Smooth muscle cell (in vitro differentiated cells): ENCODE measurements around the gene RCOR1. TPM values are rescaled to one million over a fixed set of nuclear protein-coding genes. Genes with fewer than 3 reads are reported as not detected.

ENCODE experiments used
- DNase-seq: peaks from one replicate; lab custom pipeline; 2025; ENCODE audit not compliant: unreplicated experiment; lab: John Stamatoyannopoulos, UW
- H2AFZ ChIP-seq: fragments of 200-600 bp; sonication (generic); 2 replicates; pipeline ENCODE4 v1.6.0; 2016; ENCODE audit warnings: antibody characterized with exemption, low read depth, mild to moderate bottlenecking
- H3F3A ChIP-seq: fragments of 200-600 bp; sonication (generic); 2 replicates; pipeline ENCODE4 v1.6.0; 2017; ENCODE audit warnings: antibody characterized with exemption, low read depth
- H3K27ac ChIP-seq: fragments of 200-600 bp; sonication (generic); 2 replicates; pipeline ENCODE4 v1.5.1; 2016; ENCODE audit warnings: low read depth, mild to moderate bottlenecking
- H3K27me3 ChIP-seq: fragments of 200-600 bp; sonication (generic); 2 replicates; pipeline ENCODE4 v1.6.1; 2016; ENCODE audit warnings: low read depth, mild to moderate bottlenecking
- H3K36me3 ChIP-seq: fragments of 200-600 bp; sonication (generic); 2 replicates; pipeline ENCODE4 v1.5.1; 2016; ENCODE audit warnings: low read depth
- H3K4me1 ChIP-seq: fragments of 200-600 bp; sonication (generic); 2 replicates; pipeline ENCODE4 v1.5.1; 2016; ENCODE audit warnings: low read depth
- H3K4me2 ChIP-seq: fragments of 200-600 bp; sonication (generic); 2 replicates; pipeline ENCODE4 v1.6.0; 2016; ENCODE audit warnings: mild to moderate bottlenecking
- H3K4me3 ChIP-seq: fragments of 200-600 bp; sonication (generic); 2 replicates; pipeline ENCODE4 v1.5.1; 2016; ENCODE audit warnings: mild to moderate bottlenecking
- H3K79me2 ChIP-seq: fragments of 200-600 bp; sonication (generic); 2 replicates; pipeline ENCODE4 v1.6.0; 2016; ENCODE audit warnings: low read depth, mild to moderate bottlenecking
- H3K9ac ChIP-seq: fragments of 200-600 bp; sonication (generic); 2 replicates; pipeline ENCODE4 v1.6.0; 2016; ENCODE audit warnings: low read depth
- H3K9me3 ChIP-seq: fragments of 200-600 bp; sonication (generic); replicated peaks from 2 replicates; pipeline ENCODE4 v1.5.1; 2016; ENCODE audit warnings: low read depth
- H4K20me1 ChIP-seq: fragments of 200-600 bp; sonication (generic); 2 replicates; pipeline ENCODE4 v1.6.0; 2016; ENCODE audit warnings: low read depth
- WGBS: methylation state at CpG from one replicate; pipeline ENCODE4 v1.1.7; 2016; ENCODE audit warnings: low lambda C conversion rate; 5-methylcytosine and 5-hydroxymethylcytosine counted together
- polyA plus RNA-seq: library from polyadenylated mRNA; unstranded; fragments of >200 nt; fragmentation: Nextera tagmentation; extraction: Ambion mirVana; gene quantifications from 2 replicates; pipeline ENCODE4 v1.2.1, GENCODE V29; 2016
- small RNA-seq: library from RNA; depleted of rRNA; stranded (forward); fragments of <200 nt; gene quantifications from one replicate; pipeline ENCODE3, GENCODE V24; 2014
- total RNA-seq: library from RNA; depleted of rRNA; stranded (reverse); fragments of >200 nt; gene quantifications from 2 replicates; pipeline ENCODE4 v1.2.3, GENCODE V29; 2014
- TF ChIP-seq, protein P1 (sequence below): fragments of 200-600 bp; sonication (generic); IDR thresholded peaks from 2 replicates; pipeline ENCODE4 v1.5.1; 2017; ENCODE audit warnings: borderline replicate concordance, mild to moderate bottlenecking, antibody characterized with exemption; ENCODE audit not compliant: insufficient read depth, poor library complexity, severe bottlenecking

Gene RCOR1
- total and polyA plus RNA-seq, 2 experiments from 2014 or later, result 4.4 to 29.3 TPM

DNA sequence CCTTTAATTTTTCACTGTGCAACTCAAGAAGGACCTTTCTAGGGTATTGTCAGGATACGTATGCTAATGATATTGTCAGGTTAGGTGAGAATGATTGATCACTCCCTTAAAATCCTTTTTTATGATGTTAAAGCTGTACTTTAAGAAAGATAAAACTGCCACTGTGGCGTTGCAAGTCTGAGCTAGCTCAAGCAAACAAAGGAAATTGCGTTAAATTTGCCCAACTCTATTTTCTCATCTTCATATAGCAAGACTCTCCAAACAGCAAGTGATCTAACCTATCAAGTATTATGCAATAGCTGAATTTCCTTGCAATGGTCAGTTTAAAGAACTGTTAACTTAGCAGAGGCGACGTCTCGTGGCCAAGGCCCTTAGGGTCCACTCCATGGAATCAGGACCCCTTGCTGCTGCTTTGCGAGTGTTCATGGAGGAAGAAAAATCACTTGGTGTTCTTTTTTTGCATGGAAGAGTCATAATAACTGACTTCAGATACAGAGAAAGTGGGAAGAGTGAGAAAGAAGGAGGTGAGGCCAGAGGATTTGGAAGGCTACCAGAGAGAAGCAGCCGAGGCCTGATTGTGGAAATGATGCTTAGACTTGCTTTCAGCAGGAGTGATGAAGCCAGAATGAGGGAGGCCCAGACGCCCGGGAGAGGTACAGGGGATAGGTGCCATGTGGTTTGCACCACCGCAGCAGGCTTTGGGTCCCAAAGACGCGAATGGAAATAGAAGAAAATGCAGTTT lies 187.3 kb downstream of the RCOR1 start:
- Histone ChIP-seq H3K9me3 (no peaks in the 10 kb centered on the region), H3K4me3 (peak overlapping the region; percentile 87), H3K36me3 (no peaks in the 10 kb centered on the region), H3K79me2 (peaks cover 65% of the 10 kb centered on the region), H2AFZ (no peak overlapping the region), H3K4me1 (peaks cover 7% of the 10 kb centered on the region), H3K27me3 (no peaks in the 10 kb centered on the region), H3K4me2 (peak overlapping the region; percentile 97), H4K20me1 (peaks cover 66% of the 10 kb centered on the region), H3F3A (peaks cover 14% of the 10 kb centered on the region), H3K27ac (no peak overlapping the region), H3K9ac (peak overlapping the region; percentile 8)
- TF ChIP-seq, protein P1, sequence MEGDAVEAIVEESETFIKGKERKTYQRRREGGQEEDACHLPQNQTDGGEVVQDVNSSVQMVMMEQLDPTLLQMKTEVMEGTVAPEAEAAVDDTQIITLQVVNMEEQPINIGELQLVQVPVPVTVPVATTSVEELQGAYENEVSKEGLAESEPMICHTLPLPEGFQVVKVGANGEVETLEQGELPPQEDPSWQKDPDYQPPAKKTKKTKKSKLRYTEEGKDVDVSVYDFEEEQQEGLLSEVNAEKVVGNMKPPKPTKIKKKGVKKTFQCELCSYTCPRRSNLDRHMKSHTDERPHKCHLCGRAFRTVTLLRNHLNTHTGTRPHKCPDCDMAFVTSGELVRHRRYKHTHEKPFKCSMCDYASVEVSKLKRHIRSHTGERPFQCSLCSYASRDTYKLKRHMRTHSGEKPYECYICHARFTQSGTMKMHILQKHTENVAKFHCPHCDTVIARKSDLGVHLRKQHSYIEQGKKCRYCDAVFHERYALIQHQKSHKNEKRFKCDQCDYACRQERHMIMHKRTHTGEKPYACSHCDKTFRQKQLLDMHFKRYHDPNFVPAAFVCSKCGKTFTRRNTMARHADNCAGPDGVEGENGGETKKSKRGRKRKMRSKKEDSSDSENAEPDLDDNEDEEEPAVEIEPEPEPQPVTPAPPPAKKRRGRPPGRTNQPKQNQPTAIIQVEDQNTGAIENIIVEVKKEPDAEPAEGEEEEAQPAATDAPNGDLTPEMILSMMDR, result no peak
- no peak for DNase-seq
- WGBS, result 86% methylated on average over 13 of the region's 13 CpGs

Small RNA genes within 50 kb of the gene (small RNA-seq; reads per million reads assigned to genes)
- not detected for gene RF00019
- gene RN7SL546P, result not detected

Other genes starting within 250 kb of the RCOR1 start
- 36.5 and 51.8 TPM in 2 replicates for gene CINP, start 229.8 kb upstream of the RCOR1 start, total RNA-seq
- 34.9 and 43.6 TPM in 2 replicates for gene CINP, start 229.8 kb upstream of the RCOR1 start, polyA plus RNA-seq
- 11.8 and 12.2 TPM in 2 replicates for gene TECPR2, start 229.7 kb upstream of the RCOR1 start, total RNA-seq
- gene TECPR2, start 229.7 kb upstream of the RCOR1 start, polyA plus RNA-seq, result 8.5 and 11.0 TPM in 2 replicates
- 14.0 and 17.2 TPM in 2 replicates for gene ANKRD9, start 82.9 kb upstream of the RCOR1 start, total RNA-seq
- 38.9 and 40.3 TPM in 2 replicates for gene ANKRD9, start 82.9 kb upstream of the RCOR1 start, polyA plus RNA-seq
- gene TRAF3, start 184.8 kb downstream of the RCOR1 start, total RNA-seq, result 10.8 and 24.6 TPM in 2 replicates
- 9.4 and 13.1 TPM in 2 replicates for gene TRAF3, start 184.8 kb downstream of the RCOR1 start, polyA plus RNA-seq